CD14-positive monocyte (primary cell): ENCODE data around the gene GABRG3. TPM values are rescaled to one million over a fixed set of nuclear protein-coding genes. Genes with fewer than 3 reads are reported as not detected.

Source experiments
- DNase-seq, 3 donors: peaks; one replicate each; pipeline ENCODE4 v3.0.0-alpha.2; 2011 to 2022
- H2AFZ ChIP-seq: 2 replicates; pipeline ENCODE4 v1.6.0; 2012; ENCODE audit warnings: mild to moderate bottlenecking, low read depth, low read length, inconsistent platforms; ENCODE audit not compliant: insufficient read depth, poor library complexity, severe bottlenecking
- H3K27ac ChIP-seq, 2 donors: 1 replicate in 1 of 2; 2 replicates in 1 of 2; pipeline ENCODE4 v1.5.1; 2012 to 2013; ENCODE audit warnings: low read length in 2 of 2, control low read depth in 1 of 2, inconsistent platforms in 1 of 2, low read depth in 1 of 2, mild to moderate bottlenecking in 1 of 2
- H3K27me3 ChIP-seq, 2 donors: one replicate each; pipeline versions ENCODE4 v1.6.0 to v1.6.1; 2011 to 2013; ENCODE audit warnings: low read length in 2 of 2; ENCODE audit not compliant: control insufficient read depth in 2 of 2, insufficient read depth in 2 of 2
- H3K36me3 ChIP-seq, 2 donors: replicated peaks in 1 of 2; 1 replicate in 1 of 2; 2 replicates in 1 of 2; pipeline versions ENCODE4 v1.5.1 to v1.6.1; 2012 to 2013; ENCODE audit warnings: low read length in 2 of 2, control low read depth in 1 of 2, inconsistent platforms in 1 of 2, mild to moderate bottlenecking in 1 of 2; ENCODE audit not compliant: insufficient read depth in 2 of 2, control insufficient read depth in 1 of 2
- H3K4me1 ChIP-seq, 2 donors: 1 replicate in 1 of 2; 2 replicates in 1 of 2; pipeline versions ENCODE4 v1.5.1 to v1.6.1; 2012 to 2013; ENCODE audit warnings: low read length in 2 of 2, control low read depth in 1 of 2, inconsistent platforms in 1 of 2, mild to moderate bottlenecking in 1 of 2, moderate library complexity in 1 of 2; ENCODE audit not compliant: insufficient read depth in 2 of 2, control insufficient read depth in 1 of 2
- H3K4me2 ChIP-seq: replicated peaks from 2 replicates; pipeline ENCODE3; 2012; ENCODE audit warnings: low read length, moderate library complexity, mild to moderate bottlenecking; ENCODE audit not compliant: poor library complexity, severe bottlenecking; ENCODE audit errors: extremely low read depth
- H3K4me3 ChIP-seq, 3 experiments: fragments of 200-600 bp in 1 of 3; sonication (generic) in 1 of 3; replicated peaks in 1 of 3; 1 replicate in 2 of 3; 2 replicates in 1 of 3; pipeline ENCODE4 v1.5.1; 2011 to 2013; ENCODE audit warnings: low read length in 3 of 3, mild to moderate bottlenecking in 3 of 3, control low read depth in 2 of 3, low read depth in 2 of 3, inconsistent platforms in 1 of 3, moderate library complexity in 1 of 3
- H3K79me2 ChIP-seq: 2 replicates; pipeline ENCODE4 v1.6.0; 2012; ENCODE audit warnings: mild to moderate bottlenecking, control low read depth, inconsistent platforms, low read length, moderate library complexity; ENCODE audit not compliant: insufficient read depth
- H3K9ac ChIP-seq: 2 replicates; pipeline ENCODE4 v1.6.0; 2017; ENCODE audit warnings: low read length, mild to moderate bottlenecking; ENCODE audit not compliant: insufficient read depth, poor library complexity, severe bottlenecking
- H3K9me3 ChIP-seq, 2 donors: replicated peaks in 1 of 2; 1 replicate in 1 of 2; 2 replicates in 1 of 2; pipeline versions ENCODE4 v1.5.1 to v1.6.1; 2012 to 2013; ENCODE audit warnings: low read length in 2 of 2, control low read depth in 1 of 2; ENCODE audit not compliant: control insufficient read depth in 1 of 2, insufficient read depth in 1 of 2
- H4K20me1 ChIP-seq: 2 replicates; pipeline ENCODE4 v1.6.0; 2012; ENCODE audit warnings: mild to moderate bottlenecking, low read length, control low read depth, moderate library complexity; ENCODE audit not compliant: insufficient read depth
- H3K27ac Mint-ChIP-seq, 7 donors: one replicate each; pipeline ENCODE4 v1.8.0; 2020; ENCODE audit warnings: mild to moderate bottlenecking in 7 of 7, mixed read lengths in 7 of 7, moderate library complexity in 6 of 7, inconsistent platforms in 2 of 7
- H3K27me3 Mint-ChIP-seq, 3 donors: one replicate each; pipeline ENCODE4 v1.8.0; 2021 to 2022; ENCODE audit warnings: low read depth in 3 of 3, mild to moderate bottlenecking in 3 of 3, mixed read lengths in 3 of 3, moderate library complexity in 3 of 3, inconsistent platforms in 1 of 3
- H3K36me3 Mint-ChIP-seq, 2 donors: one replicate each; pipeline ENCODE4 v1.8.0; 2020; ENCODE audit warnings: mixed read lengths in 2 of 2, inconsistent platforms in 1 of 2, mild to moderate bottlenecking in 1 of 2
- H3K4me1 Mint-ChIP-seq: one replicate; pipeline ENCODE4 v1.8.0; 2020; ENCODE audit warnings: mild to moderate bottlenecking, mixed read lengths
- H3K4me3 Mint-ChIP-seq, 2 donors: one replicate each; pipeline ENCODE4 v1.8.0; 2020; ENCODE audit warnings: mild to moderate bottlenecking in 2 of 2, mixed read lengths in 2 of 2, moderate library complexity in 1 of 2
- H3K9me3 Mint-ChIP-seq, 7 donors: one replicate each; pipeline ENCODE4 v1.8.0; 2020 to 2022; ENCODE audit warnings: mixed read lengths in 7 of 7, mild to moderate bottlenecking in 6 of 7, moderate library complexity in 6 of 7, inconsistent platforms in 2 of 7
- CTCF ChIP-seq: fragments of 200-600 bp; IDR thresholded peaks from one replicate; pipeline ENCODE4 v1.8.0; 2022; ENCODE audit warnings: antibody characterized with exemption, mild to moderate bottlenecking
- WGBS: methylation state at CpG from one replicate; pipeline ENCODE4 v1.1.5; 2013; ENCODE audit warnings: missing lambda C conversion rate; ENCODE audit not compliant: insufficient coverage; 5-methylcytosine and 5-hydroxymethylcytosine counted together
- intact Hi-C, 2 donors: fragments of 100-400 bp; cut with micrococcal nuclease; formaldehyde crosslinking; loops; one replicate each; pipeline versions ENCODE4 v1.15.0 to v1.15.1; 2023
- polyA plus RNA-seq, 3 donors: library from polyadenylated mRNA; depleted of rRNA in 1 of 3; unstranded in 2 of 3; stranded (reverse) in 1 of 3; fragments of 300-500 nt in 2 of 3; fragments of >200 nt in 1 of 3; fragmentation: Illumina TruSeq in 2 of 3; gene quantifications; 1 replicate in 2 of 3; 2 replicates in 1 of 3; pipeline ENCODE4 v1.2.3, GENCODE V29; 2012 to 2021

Gene GABRG3
- polyA plus RNA-seq, 3 donors, result not detected

- Histone ChIP-seq H2AFZ (no peak overlapping the region), H3K9ac (no peak overlapping the region), H3K4me1 (no peaks in the 10 kb centered on the region), H3K36me3 (no peaks in the 10 kb centered on the region), H3K27ac (no peak overlapping the region), H3K4me3 (no peak overlapping the region), H3K4me2 (no peak overlapping the region), H3K27me3 (no peaks in the 10 kb centered on the region), H4K20me1 (no peaks in the 10 kb centered on the region), H3K79me2 (no peaks in the 10 kb centered on the region), H3K9me3 (peaks cover 32 to 34% of the 10 kb centered on the region in 2 donors)
- intact Hi-C loops, result no loop called here
- TF ChIP-seq CTCF, result no peak
- no peaks in the 10 kb centered on the region for H3K4me1 Mint-ChIP-seq
- DNase-seq, result no peak
- H3K36me3 Mint-ChIP-seq, result no peaks in the 10 kb centered on the region
- H3K9me3 Mint-ChIP-seq, result peaks cover 5 to 28% (median 13%) of the 10 kb centered on the region in 7 donors
- H3K27me3 Mint-ChIP-seq, result peaks cover 0 to 2% (median 0%) of the 10 kb centered on the region in 3 donors
- 90% methylated on average over 2 of the region's 4 CpGs for WGBS
- H3K27ac Mint-ChIP-seq, result no peak overlapping the region
- H3K4me3 Mint-ChIP-seq, result no peak overlapping the region
Observed at GRCh38 chr15:27499191-27499590, 528.2 kb downstream of the GABRG3 start.

GRCh38 chr15:27499719-27500118, 528.7 kb downstream of the GABRG3 start:
- peaks cover 32 to 34% of the 10 kb centered on the region in 2 donors for H3K9me3 ChIP-seq
- no peaks in the 10 kb centered on the region for H3K36me3 ChIP-seq
- no peaks in the 10 kb centered on the region for H3K4me1 ChIP-seq
- H3K4me3 Mint-ChIP-seq, result no peak overlapping the region
- H4K20me1 ChIP-seq, result no peaks in the 10 kb centered on the region
- 77% methylated on average over 6 of the region's 6 CpGs for WGBS
- intact Hi-C loops, result loop anchor here in 1 of 2 donors (10.0 kb wide), 1 partner anchor 45 kb away; no protein-coding TSS in a partner anchor
- H3K27ac Mint-ChIP-seq, result no peak overlapping the region
- no peak for TF ChIP-seq CTCF
- no peaks in the 10 kb centered on the region for H3K36me3 Mint-ChIP-seq
- no peak overlapping the region for H3K9ac ChIP-seq
- no peaks in the 10 kb centered on the region for H3K79me2 ChIP-seq
- no peak overlapping the region for H2AFZ ChIP-seq
- peaks cover 5 to 28% (median 11%) of the 10 kb centered on the region in 7 donors for H3K9me3 Mint-ChIP-seq
- peaks cover 0 to 2% (median 0%) of the 10 kb centered on the region in 3 donors for H3K27me3 Mint-ChIP-seq
- no peak for DNase-seq
- no peak overlapping the region for H3K4me2 ChIP-seq
- H3K27ac ChIP-seq, result no peak overlapping the region
- no peaks in the 10 kb centered on the region for H3K4me1 Mint-ChIP-seq
- H3K4me3 ChIP-seq, result no peak overlapping the region
- no peaks in the 10 kb centered on the region for H3K27me3 ChIP-seq
